ES-I3 (cell line): ENCODE results near the gene PBXIP1.
"Not testable (repeated sequence)": the region's sequence is repeated elsewhere in the genome, so short reads cannot be mapped to it uniquely, and the experiment has no call there.

Experiments used
- H3K36me3 ChIP-seq: 2 replicates; pipeline ENCODE4 v1.6.1; 2013; ENCODE audit warnings: mild to moderate bottlenecking, low read length, control low read depth, moderate library complexity; ENCODE audit not compliant: insufficient read depth
- H3K4me1 ChIP-seq: 2 replicates; pipeline ENCODE4 v1.6.1; 2013; ENCODE audit warnings: mild to moderate bottlenecking, control low read depth, low read length; ENCODE audit not compliant: insufficient read depth
- H3K9ac ChIP-seq: 2 replicates; pipeline ENCODE4 v1.6.1; 2013; ENCODE audit warnings: low read depth, mild to moderate bottlenecking, low read length, moderate library complexity
- H3K9me3 ChIP-seq: 2 replicates; pipeline ENCODE4 v1.6.1; 2013; ENCODE audit warnings: mild to moderate bottlenecking, low read length, moderate library complexity; ENCODE audit not compliant: control insufficient read depth, insufficient read depth

PBXIP1 gene

GRCh38 chr1:154935749-154936554 lies 19.9 kb downstream of the PBXIP1 start:
- Histone ChIP-seq H3K9me3 (no peaks in the 10 kb centered on the region), H3K4me1 (peaks cover 11% of the 10 kb centered on the region)

GRCh38 chr1:154934358-154934948 lies 21.4 kb downstream of the PBXIP1 start:
- no peak overlapping the region for H3K9ac ChIP-seq
- no peaks in the 10 kb centered on the region for H3K9me3 ChIP-seq
- H3K36me3 ChIP-seq: no peaks in the 10 kb centered on the region
- H3K4me1 ChIP-seq: no peaks in the 10 kb centered on the region; the same call in 1 of the 2 replicates

More at GRCh38 chr1:154935749-154936554, 19.9 kb downstream of the PBXIP1 start:
- Histone ChIP-seq H3K36me3 (no peaks in the 10 kb centered on the region), H3K9ac (peak overlapping the region; percentile 80)

GRCh38 chr1:154931940-154932487 lies 23.9 kb downstream of the PBXIP1 start:
- H3K4me1 ChIP-seq: no peaks in the 10 kb centered on the region
- H3K9ac ChIP-seq: no peak overlapping the region
- no peaks in the 10 kb centered on the region for H3K9me3 ChIP-seq
- H3K36me3 ChIP-seq: no peaks in the 10 kb centered on the region

GRCh38 chr1:154926201-154926600 lies 29.7 kb downstream of the PBXIP1 start:
- Histone ChIP-seq H3K36me3 (no peaks in the 10 kb centered on the region; the same call in 1 of the 2 replicates), H3K9ac (no peak overlapping the region), H3K9me3 (no peaks in the 10 kb centered on the region), H3K4me1 (no peaks in the 10 kb centered on the region)

- Histone ChIP-seq H3K4me1 (no peaks in the 10 kb centered on the region), H3K9ac (no peak overlapping the region), H3K9me3 (no peaks in the 10 kb centered on the region), H3K36me3 (no peaks in the 10 kb centered on the region; the same call in 1 of the 2 replicates)
Observed at GRCh38 chr1:154925335-154926170, 30.3 kb downstream of the PBXIP1 start.

- Histone ChIP-seq H3K4me1 (no peaks in the 10 kb centered on the region), H3K9me3 (no peaks in the 10 kb centered on the region), H3K9ac (no peak overlapping the region), H3K36me3 (no peaks in the 10 kb centered on the region; the same call in 1 of the 2 replicates)
Observed at GRCh38 chr1:154923695-154924094, 32.2 kb downstream of the PBXIP1 start.

GRCh38 chr1:154913273-154913672 lies 42.6 kb downstream of the PBXIP1 start:
- Histone ChIP-seq H3K36me3 (no peaks in the 10 kb centered on the region), H3K4me1 (no peaks in the 10 kb centered on the region), H3K9me3 (peaks cover 1% of the 10 kb centered on the region), H3K9ac (no peak overlapping the region)

GRCh38 chr1:154912755-154913154 lies 43.1 kb downstream of the PBXIP1 start:
- H3K9ac ChIP-seq: no peak overlapping the region
- no peaks in the 10 kb centered on the region for H3K36me3 ChIP-seq
- no peaks in the 10 kb centered on the region for H3K4me1 ChIP-seq
- H3K9me3 ChIP-seq: peaks cover 3% of the 10 kb centered on the region

GRCh38 chr1:154911691-154912550 lies 44.0 kb downstream of the PBXIP1 start:
- Histone ChIP-seq H3K9ac (no peak overlapping the region), H3K9me3 (peaks cover 3% of the 10 kb centered on the region), H3K36me3 (no peaks in the 10 kb centered on the region), H3K4me1 (no peaks in the 10 kb centered on the region)

GRCh38 chr1:154910851-154911250 lies 45.0 kb downstream of the PBXIP1 start:
- no peak overlapping the region for H3K9ac ChIP-seq
- no peaks in the 10 kb centered on the region for H3K4me1 ChIP-seq
- H3K36me3 ChIP-seq: no peaks in the 10 kb centered on the region
- peaks cover 3% of the 10 kb centered on the region for H3K9me3 ChIP-seq

- Histone ChIP-seq H3K9me3 (peaks cover 3% of the 10 kb centered on the region), H3K4me1 (no peaks in the 10 kb centered on the region), H3K9ac (no peak overlapping the region), H3K36me3 (no peaks in the 10 kb centered on the region)
Observed at GRCh38 chr1:154908937-154909336, 47.0 kb downstream of the PBXIP1 start.

GRCh38 chr1:154908129-154908528 lies 47.8 kb downstream of the PBXIP1 start:
- not testable (repeated sequence) for H3K9me3 ChIP-seq, H3K36me3 ChIP-seq, H3K9ac ChIP-seq, H3K4me1 ChIP-seq

- Histone ChIP-seq H3K9me3 (peaks cover 3% of the 10 kb centered on the region), H3K9ac (no peak overlapping the region), H3K36me3 (no peaks in the 10 kb centered on the region), H3K4me1 (no peaks in the 10 kb centered on the region)
Observed at GRCh38 chr1:154906621-154907081, 49.2 kb downstream of the PBXIP1 start.
